ENCODE results near the gene RAVER2. TPM values are rescaled to one million over a fixed set of nuclear protein-coding genes. Genes with fewer than 3 reads are reported as not detected.
"Not testable (repeated sequence)": the region's sequence is repeated elsewhere in the genome, so short reads cannot be mapped to it uniquely, and the experiment has no call there.

The RAVER2 gene
- total RNA-seq, 1 donor: 9.1 TPM

GRCh38 chr1:64733581-64734286, 11.1 kb upstream of the RAVER2 start:
- DNase-seq (ENCODE audit: low read depth): peak; percentile 61
- no peak overlapping the region for H3K4me3 ChIP-seq (ENCODE audit: low read depth, low read length)
- no peak for TF ChIP-seq CTCF (IDR thresholded peaks at IDR 0.05; ENCODE audit: insufficient read depth, low read depth, low read length)

- TF ChIP-seq CTCF (IDR thresholded peaks at IDR 0.05; ENCODE audit: insufficient read depth, low read depth, low read length): no peak
- no peak for DNase-seq (ENCODE audit: low read depth)
These were observed 10.6 kb upstream of the RAVER2 start for GRCh38 chr1:64734287-64734652.

GRCh38 chr1:64740687-64741086, 4.2 kb upstream of the RAVER2 start:
- H3K4me3 ChIP-seq (ENCODE audit: low read depth, low read length); DNase-seq (ENCODE audit: low read depth): not testable (repeated sequence)

More at GRCh38 chr1:64734287-64734652, 10.6 kb upstream of the RAVER2 start:
- no peak overlapping the region for H3K4me3 ChIP-seq (ENCODE audit: low read depth, low read length)

- no peak for TF ChIP-seq CTCF (IDR thresholded peaks at IDR 0.05; ENCODE audit: insufficient read depth, low read depth, low read length)
- peak overlapping the region; percentile 72 for H3K4me3 ChIP-seq (ENCODE audit: low read depth, low read length)
- no peak for DNase-seq (ENCODE audit: low read depth)
These were observed 852 bp upstream of the RAVER2 start for GRCh38 chr1:64743954-64744491.

- peak; percentile 41 for DNase-seq (ENCODE audit: low read depth)
- peak overlapping the region; percentile 72 for H3K4me3 ChIP-seq (ENCODE audit: low read depth, low read length)
- TF ChIP-seq CTCF (IDR thresholded peaks at IDR 0.05; ENCODE audit: insufficient read depth, low read depth, low read length): no peak
These were observed 508 bp downstream of the RAVER2 start for GRCh38 chr1:64745181-64745985.

GRCh38 chr1:64745986-64746940, 1.4 kb downstream of the RAVER2 start:
- DNase-seq (ENCODE audit: low read depth): no peak
- H3K4me3 ChIP-seq (ENCODE audit: low read depth, low read length): peak overlapping the region; percentile 72
- TF ChIP-seq CTCF (IDR thresholded peaks at IDR 0.05; ENCODE audit: insufficient read depth, low read depth, low read length): no peak

Data from fibroblast of villous mesenchyme (primary cell).